Mucosa of gallbladder (tissue), 1 donor: ENCODE data around the gene PLEKHG3. TPM values are rescaled to one million over a fixed set of nuclear protein-coding genes. Genes with fewer than 3 reads are reported as not detected.

ENCODE experiments used
- DNase-seq: peaks from one replicate; pipeline ENCODE4 v3.0.0-alpha.2; 2020; ENCODE audit warnings: low spot score
- total RNA-seq: library from RNA; stranded (reverse); gene quantifications from one replicate; pipeline ENCODE4 v1.2.1, GENCODE V29; 2021
- donor health status: DM: no; HTN: no; CAD: no.

PLEKHG3 gene
- total RNA-seq, 1 donor from 2014 or later: 101 TPM

DNA sequence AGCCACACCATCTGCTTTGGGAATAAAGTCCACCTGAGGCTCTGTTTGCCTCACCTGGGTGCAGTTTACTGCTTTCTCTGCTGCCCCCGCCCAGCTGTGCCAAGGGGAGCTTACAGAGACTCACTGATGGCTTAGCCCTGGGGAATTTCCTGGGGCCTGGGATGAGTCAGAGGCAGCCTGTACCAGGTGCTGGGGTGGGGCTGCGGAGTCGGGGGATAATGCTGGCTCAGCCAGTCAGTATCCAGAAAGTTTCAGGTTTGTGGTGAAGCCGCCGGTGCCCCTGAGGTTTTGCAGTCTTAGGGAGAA lies 22.3 kb downstream of the PLEKHG3 start:
- DNase-seq: peak; percentile 87

DNA sequence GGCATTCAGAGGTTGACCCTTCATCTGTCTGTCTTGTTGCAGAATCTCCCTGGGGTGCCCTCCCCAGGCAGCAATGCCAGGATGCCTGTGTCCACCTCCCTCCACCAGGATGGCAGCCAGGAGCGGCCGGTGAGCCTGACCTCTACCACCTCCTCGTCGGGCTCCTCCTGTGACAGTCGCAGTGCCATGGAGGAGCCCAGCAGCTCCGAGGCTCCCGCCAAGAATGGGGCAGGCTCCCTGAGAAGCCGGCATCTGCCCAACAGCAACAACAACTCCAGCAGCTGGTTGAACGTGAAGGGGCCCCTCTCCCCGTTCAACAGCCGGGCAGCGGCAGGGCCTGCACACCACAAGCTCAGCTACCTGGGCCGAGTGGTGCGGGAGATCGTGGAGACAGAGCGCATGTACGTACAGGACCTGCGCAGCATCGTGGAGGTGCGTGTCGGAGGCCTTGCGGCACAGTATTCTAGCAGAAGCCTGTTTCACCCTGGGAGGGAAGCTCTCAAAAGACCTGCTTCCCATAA lies 23.4 kb downstream of the PLEKHG3 start:
- DNase-seq: no peak

DNA sequence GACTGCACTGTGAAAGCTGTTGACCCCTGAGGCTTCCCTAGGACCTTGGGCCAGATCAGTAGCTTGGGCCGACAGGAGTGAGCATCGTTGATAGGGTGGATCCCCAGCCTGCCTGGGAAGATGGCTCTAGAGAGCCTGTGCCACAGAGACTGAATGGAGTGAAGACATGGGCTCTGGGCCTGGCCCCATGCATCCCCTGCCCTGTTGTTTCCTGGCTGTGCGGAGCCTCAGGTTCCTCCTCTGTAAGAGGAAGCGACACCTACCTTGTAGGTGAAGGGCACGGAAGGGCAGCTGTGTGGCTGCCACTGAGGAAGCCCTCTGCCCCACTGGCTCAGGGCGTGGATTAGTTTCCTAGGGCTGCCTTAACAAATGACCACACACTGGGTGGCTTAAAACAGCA lies 23.9 kb downstream of the PLEKHG3 start:
- DNase-seq: no peak

DNA sequence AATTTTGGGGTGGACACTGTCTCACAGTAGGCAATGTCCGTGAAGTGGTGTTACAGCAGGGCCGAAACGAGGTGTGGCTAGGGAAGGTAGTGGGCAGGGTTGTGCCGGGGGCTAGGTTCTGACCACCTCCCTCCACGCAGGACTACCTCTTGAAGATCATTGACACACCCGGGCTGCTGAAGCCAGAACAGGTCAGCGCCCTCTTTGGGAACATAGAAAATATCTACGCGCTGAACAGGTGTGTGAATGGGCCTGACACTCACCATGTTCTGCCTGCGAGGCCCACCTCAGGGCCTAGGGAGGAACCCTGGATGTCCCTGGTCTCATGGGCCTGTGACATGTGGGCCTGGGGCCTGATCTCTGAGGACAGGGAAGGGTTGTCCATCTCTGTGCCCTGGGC lies 24.6 kb downstream of the PLEKHG3 start:
- no peak for DNase-seq

DNA sequence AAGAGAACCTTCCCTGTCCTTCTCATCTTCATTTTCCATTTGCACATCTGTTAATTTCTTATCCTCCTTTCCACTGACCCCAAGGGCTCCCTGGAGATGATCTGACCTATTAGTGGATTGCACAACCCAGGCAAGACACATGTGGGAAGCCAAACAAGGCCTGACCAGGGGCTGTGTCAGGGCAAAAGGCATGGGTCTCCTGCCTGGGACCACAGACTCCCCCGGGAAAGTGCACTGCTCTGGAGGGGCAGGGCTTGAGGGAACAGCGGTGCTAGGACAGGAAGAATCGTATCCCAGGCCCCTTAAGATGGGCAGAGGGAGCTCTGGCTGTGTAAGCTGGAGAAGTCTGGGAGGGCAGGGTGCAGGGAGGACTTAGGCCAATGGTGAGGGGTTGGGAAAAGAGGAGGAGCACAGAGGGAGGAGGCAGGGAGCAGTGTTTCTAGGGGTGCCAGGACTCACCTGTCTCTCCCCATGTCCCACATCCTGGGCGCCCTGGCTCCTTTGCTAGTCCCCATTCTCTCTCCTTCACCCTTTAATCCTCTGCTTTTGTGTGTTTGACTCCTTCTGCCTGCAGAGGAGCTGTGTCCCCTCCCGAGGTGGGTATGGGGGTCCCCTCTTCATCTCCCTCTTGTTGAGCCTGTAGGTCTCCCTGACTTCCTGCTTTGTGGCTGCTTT lies 25.3 kb downstream of the PLEKHG3 start:
- no peak for DNase-seq

DNA sequence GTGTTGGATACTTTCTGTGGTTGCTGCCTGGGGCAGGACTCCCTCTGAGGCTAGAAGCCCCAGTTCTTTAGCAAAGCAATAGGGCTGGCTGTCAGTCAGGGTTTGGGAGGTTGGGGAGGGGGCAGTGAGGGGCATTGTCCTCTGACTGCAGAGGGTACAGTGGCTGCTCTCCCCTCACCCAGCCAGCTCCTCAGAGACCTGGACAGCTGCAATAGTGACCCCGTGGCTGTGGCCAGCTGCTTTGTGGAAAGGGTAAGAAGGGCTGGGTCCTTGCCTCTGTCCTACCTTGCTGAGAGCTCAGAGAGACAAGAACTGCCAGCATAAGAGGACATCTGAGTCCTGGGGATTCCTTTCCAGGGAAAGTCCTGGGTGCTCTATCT lies 25.8 kb downstream of the PLEKHG3 start:
- no peak for DNase-seq

DNA sequence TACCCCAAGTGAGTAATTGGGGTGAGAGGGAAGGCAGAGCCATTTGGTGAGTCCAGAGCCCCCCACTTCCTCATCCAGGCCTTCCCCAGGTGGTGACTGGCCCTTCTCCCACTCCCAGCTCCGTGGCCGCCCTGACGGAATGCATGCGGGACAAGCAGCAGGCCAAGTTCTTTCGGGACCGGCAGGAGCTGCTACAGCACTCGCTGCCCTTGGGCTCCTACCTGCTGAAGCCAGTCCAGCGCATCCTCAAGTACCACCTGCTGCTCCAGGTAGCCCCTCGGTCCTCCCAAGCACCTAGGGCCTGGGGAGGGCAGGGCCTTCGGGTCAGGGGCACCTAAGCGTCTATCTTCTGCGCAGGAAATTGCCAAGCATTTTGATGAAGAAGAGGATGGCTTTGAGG lies 26.5 kb downstream of the PLEKHG3 start:
- DNase-seq: no peak

DNA sequence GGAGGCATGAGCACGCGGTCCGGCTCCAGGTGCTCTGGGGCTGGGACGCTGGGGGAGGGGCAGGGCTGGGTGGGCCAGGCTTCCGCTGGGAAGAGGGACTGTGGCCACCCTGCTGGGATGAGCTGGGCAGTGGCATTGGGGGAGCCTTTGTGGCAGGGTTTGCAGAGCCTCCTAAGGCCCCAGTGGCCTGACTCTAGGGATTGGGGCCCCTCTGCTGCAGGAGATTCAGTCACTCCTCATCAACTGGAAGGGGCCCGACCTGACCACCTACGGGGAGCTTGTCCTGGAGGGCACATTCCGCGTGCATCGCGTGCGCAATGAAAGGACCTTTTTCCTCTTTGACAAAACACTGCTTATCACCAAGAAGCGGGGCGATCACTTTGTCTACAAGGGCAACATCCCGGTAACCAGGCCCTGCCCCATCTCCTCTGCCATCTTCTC lies 26.9 kb downstream of the PLEKHG3 start:
- no peak for DNase-seq

DNA sequence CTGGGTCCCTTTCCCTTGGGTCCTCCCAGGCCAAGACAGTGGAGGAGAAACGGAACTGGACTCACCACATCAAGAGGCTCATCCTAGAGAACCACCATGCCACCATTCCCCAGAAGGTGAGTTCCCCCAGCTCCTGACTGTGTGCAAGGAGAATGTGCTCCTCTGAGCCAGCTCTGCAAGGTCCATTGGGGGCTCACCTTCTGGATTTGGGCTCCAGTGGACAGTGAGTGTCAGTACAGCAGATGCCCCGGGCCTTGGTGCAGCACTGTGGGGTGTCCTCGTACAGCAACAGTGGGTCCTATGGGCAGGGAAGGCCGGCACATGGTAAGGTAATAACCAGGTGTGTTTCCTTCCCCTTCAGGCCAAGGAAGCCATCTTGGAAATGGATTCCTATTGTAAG lies 27.8 kb downstream of the PLEKHG3 start:
- no peak for DNase-seq

DNA sequence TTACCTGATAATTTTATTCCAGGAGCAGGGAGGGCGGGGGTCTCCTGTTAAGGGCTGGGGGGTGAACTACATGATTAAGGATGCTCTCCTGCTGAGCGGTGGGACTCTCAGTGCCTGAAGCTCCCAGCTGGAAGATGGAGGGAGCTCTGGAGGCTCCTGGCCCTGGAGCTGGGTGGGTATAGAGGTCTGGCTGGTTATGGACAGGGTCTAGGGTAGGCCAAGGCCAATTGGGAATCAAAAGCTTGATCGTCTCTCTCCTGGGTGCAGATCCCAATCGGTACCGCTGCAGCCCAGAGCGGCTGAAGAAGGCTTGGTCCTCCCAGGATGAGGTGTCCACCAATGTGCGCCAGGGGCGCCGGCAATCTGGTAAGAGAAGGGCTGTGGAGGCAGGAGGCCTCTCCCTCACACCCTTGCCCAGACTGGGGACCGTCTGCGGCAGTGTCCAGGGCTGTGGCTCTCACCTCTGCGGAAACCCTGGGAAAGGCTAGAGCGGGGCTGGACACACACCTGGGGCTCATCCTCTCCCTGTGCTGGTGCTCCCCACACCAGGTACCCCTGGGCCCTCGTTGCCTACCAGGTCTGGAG lies 28.4 kb downstream of the PLEKHG3 start:
- DNase-seq: no peak

DNA sequence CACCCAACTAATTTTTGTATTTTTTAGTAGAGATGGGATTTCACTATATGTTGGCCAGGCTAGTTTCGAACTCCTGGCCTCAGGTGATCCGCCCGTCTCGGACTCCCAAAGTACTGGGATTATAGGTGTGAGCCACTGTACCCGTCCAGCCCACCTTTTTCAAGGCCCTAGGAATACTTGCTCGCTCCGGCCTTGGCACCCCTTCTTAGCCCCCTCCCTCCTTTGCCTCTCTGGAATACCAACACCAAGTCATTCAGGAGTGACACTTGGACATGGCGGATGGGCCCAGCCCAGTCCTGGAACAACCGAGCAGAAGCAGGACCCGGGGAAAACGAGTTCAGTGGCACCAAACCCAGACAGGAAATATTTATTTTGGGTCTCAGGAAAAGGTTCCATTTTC lies 29.1 kb downstream of the PLEKHG3 start:
- DNase-seq: no peak

DNA sequence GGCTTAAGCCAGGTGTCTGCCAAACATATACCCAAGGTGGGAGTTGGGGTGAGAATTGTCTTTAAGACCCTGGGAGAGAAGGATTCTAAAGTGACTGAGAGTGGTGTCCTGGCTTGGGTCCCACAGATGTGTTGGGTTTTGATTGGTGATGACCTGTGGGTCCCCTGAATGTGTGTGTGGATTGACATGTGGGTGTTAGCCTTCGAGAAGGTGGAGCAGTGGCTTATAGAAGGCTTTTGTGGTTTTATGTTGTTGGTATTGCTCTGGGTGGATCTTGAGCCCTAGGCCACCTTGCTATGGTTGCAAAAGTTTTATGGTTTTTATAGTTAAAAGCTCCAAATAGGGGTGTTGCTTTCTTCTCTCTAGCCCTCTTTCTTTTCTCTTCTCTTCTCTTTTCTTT lies 29.7 kb downstream of the PLEKHG3 start:
- no peak for DNase-seq

DNA sequence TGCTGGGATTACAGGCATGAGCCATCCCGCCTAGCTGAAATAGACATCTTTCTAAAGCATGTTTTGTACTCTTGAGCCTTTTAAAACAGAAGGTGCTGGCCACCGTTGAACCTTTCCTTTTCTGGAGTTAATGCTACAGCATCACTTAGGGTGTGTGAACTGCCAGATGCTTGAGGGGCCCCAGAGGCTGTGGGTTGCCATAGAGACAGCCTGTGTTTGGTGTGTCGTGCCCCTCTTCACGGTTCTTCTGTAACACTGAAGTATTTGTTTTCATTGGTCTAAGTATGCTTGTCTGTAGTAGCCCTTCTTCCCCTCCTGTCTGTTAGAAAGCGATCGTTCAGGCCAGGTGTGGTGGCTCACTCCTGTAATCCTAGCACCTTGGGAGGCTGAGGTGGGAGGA lies 30.8 kb downstream of the PLEKHG3 start:
- no peak for DNase-seq

DNA sequence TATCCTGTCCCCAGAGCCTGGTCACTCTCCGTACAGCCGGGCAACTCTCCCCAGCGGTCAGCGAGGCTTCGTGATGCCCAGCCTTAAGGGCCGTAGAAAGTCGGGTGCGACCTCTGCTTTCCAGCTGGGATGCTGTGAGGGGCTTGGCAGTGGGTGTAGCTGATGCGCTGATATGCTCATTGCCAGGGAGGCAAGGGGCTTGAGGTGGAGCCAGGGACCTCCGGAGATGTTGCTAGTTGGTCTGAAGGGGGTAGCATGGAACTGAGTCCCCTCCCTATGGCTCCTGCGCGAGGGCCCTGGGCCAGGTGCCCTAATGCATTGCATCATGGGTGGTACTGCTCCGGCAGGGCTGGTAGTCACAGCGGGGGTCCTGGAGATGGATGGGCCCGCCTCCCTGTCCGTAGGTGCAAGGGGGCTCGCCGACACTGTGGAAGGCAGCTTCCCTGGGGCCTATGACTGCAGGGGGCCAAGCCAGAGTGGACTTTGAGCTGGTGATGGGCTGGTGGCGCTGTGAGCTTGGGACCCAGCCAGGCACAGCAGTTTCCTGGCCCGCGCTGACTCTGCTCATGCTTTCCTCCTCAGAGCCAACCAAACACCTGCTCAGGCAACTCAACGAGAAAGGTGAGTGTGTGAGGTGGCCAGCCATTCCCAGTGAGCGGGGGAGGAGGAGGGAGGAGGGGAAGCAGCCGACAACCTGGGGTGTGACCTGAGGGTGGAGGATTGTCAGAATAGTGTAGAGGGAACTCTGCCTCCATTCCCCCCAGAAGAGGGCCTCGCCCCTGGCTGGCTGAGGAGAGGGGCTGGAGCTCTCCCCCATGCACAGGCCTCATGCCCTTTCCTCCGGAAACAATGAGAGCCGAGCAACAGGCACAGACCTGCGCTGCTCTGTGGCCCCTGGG lies 32.3 kb downstream of the PLEKHG3 start:
- DNase-seq: peak; percentile 84

DNA sequence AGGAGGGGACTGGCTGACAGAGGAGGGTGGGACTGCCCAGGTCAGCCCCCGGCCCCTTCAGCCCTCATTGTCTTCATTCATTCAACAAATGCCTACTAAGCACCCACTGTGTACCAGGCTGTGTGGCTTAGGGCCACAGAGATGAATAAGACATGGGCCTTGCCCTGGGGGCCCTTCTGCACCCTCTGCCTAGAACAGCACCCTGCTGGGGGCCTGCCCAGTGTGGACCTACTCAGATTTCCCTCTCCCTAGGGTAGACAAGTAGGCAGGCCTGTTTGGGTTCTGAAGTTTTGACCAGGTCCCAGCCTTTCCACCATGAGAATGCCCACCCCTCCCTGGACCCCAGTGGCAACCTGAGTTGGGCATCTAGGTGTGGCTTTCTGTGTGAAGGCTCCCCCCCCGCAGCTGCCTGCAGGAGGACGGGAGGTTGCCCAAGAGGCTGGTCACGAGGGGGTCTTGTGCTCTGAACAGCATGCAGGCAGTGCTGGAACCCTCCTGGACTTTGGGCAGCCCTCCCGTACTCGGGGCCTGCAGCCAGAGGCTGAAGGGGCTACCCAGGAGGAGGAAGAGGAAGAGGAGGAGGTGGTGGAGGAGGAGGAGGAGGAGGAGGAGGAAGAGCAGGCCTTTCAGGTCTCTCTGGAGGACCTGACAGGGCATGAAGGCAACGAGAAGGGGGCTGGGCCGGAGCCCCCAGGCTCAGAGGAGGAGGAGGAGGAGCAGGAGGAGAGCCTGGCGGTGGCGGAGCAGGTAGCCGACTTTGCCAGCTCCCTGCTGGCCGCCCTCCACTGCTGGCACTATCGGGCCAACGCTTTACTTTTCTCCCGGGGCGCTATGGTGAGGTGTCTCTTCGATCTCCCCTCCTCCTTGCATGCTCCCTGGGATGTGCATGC lies 33.4 kb downstream of the PLEKHG3 start:
- DNase-seq: no peak

DNA sequence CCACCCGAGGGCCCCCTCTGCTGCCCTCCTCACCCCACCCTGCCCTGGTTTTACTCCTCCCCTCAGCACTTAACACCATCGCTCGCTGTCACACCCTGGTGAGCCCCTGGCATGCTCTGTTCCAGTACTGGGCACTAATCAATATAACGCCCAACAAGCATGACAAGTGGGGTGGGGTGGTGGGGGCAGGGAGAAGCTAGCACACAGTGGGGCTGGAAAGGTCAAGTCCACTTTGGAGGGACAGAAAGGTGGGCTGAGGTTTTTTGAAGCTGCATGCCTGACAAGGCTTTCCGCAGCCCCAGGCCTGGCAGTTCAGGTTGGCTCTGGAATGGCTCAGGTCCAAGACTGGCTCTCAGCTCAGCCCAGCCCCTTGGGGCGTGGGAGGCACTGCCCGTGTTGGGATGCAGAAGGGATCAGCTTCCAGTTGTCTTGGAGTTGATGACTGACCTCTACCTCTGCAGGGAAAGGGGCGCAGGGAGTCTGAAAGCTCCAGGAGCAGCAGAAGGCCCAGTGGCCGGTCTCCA lies 34.1 kb downstream of the PLEKHG3 start:
- no peak for DNase-seq

DNA sequence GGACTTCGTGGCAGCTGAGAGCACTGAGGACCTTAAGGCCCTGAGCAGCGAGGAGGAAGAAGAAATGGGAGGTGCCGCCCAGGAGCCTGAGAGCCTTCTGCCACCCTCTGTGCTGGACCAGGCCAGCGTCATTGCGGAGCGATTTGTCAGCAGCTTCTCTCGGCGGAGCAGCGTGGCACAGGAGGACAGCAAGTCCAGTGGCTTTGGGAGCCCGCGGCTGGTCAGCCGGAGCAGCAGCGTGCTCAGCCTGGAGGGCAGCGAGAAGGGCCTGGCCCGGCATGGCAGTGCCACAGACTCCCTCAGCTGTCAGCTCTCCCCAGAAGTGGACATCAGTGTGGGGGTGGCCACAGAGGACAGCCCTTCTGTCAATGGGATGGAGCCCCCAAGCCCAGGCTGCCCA lies 37.0 kb downstream of the PLEKHG3 start:
- DNase-seq: no peak

DNA sequence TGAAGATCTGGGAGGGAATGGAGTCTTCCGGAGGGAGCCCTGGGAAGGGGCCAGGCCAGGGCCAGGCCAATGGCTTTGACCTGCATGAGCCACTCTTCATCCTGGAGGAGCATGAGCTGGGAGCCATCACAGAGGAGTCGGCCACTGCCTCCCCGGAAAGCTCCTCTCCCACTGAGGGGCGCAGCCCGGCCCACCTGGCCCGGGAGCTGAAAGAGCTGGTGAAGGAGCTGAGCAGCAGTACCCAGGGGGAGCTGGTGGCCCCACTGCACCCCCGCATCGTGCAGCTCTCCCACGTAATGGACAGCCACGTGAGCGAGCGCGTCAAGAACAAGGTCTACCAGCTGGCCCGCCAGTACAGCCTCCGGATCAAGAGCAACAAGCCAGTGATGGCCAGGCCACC lies 37.7 kb downstream of the PLEKHG3 start:
- no peak for DNase-seq

DNA sequence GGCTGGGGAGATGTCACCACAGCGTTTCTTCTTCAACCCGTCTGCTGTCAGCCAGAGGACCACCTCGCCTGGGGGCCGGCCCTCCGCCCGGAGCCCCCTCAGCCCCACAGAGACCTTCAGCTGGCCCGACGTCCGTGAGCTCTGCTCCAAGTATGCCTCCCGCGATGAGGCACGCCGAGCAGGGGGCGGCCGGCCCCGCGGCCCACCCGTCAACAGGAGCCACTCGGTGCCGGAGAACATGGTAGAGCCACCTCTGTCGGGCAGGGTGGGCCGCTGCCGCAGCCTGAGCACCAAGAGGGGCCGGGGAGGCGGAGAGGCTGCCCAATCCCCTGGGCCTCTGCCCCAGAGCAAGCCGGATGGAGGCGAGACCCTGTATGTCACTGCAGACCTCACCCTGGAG lies 38.8 kb downstream of the PLEKHG3 start:
- DNase-seq: no peak

DNA sequence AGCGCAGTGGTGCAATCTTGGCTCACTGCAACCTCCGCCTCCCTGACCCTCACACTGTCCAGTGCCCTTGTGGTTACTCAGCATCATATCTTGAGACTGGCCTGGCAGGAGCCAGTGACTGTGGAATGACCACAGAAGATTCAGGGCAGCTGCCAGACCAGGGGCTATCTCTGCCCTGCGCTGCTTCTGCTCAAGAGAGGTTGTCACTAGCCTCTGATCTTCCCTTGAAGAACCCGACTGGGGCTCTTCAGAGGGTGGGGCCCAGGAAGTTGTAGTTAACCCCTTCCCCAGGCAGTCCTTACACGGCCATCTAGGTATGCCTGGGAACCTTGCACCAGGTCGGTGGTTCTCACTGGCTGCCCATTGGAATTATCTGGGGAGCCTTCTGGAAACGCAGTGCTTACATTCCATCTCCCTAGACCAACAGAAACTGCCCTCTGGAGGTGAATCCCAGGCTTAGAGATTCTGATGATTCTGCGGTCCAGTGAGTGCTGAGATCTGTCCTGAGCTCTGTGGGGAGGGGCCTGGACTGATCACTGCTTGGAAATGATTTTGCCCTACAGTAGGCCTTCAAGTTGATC lies 41.4 kb downstream of the PLEKHG3 start:
- DNase-seq: no peak
